ENCODE results near the gene RNF144A. TPM values are rescaled to one million over a fixed set of nuclear protein-coding genes. Genes with fewer than 3 reads are reported as not detected.
A peak's percentile ranks its signal among the peaks of the same experiment; 100 is the strongest.

The RNF144A gene
- total RNA-seq, 1 experiment from 2014 or later, result 0.21 TPM

DNA sequence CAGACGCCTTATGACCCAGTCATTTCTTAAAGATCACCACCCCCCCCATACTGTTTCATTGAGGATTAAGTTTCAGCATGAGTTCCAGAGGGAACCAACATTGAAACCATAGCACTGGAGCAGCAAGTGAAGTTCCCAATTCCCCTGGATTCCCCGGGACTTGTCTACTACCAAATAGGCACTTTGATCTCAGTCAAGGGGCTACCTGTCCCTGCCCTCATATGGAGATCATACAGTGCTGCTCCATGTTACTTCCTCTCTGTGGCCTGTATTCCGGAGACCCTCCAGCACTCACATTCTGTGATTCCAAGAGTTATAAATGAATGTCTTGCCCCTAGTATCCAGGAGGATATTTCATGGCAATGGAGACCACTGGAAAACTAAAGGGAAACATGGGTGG is 42.5 kb downstream of the RNF144A start:
- Mint-ChIP-seq H3K36me3 (ENCODE audit: insufficient read depth, unreplicated experiment) (no peaks in the 10 kb centered on the region), H3K4me1 (ENCODE audit: insufficient read depth, unreplicated experiment) (no peaks in the 10 kb centered on the region), H3K9me3 (ENCODE audit: unreplicated experiment) (no peaks in the 10 kb centered on the region), H3K27ac (ENCODE audit: low read depth, unreplicated experiment) (no peak overlapping the region), H3K4me3 (ENCODE audit: unreplicated experiment) (no peak overlapping the region), H3K27me3 (ENCODE audit: insufficient read depth, unreplicated experiment) (peaks cover 56% of the 10 kb centered on the region)
- intact Hi-C loops (cut with micrococcal nuclease), result no loop called here
- CTCF ChIA-PET, result interaction anchor here (0.6 kb wide), 1 partner anchor 1710 kb away, joined by 4 read pairs; no protein-coding TSS in a partner anchor
- no peak for DNase-seq (ENCODE audit: unreplicated experiment)
- TF ChIP-seq, protein P1, sequence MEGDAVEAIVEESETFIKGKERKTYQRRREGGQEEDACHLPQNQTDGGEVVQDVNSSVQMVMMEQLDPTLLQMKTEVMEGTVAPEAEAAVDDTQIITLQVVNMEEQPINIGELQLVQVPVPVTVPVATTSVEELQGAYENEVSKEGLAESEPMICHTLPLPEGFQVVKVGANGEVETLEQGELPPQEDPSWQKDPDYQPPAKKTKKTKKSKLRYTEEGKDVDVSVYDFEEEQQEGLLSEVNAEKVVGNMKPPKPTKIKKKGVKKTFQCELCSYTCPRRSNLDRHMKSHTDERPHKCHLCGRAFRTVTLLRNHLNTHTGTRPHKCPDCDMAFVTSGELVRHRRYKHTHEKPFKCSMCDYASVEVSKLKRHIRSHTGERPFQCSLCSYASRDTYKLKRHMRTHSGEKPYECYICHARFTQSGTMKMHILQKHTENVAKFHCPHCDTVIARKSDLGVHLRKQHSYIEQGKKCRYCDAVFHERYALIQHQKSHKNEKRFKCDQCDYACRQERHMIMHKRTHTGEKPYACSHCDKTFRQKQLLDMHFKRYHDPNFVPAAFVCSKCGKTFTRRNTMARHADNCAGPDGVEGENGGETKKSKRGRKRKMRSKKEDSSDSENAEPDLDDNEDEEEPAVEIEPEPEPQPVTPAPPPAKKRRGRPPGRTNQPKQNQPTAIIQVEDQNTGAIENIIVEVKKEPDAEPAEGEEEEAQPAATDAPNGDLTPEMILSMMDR (IDR thresholded peaks at IDR 0.05; ENCODE audit: unreplicated experiment), result no peak
- POLR2A ChIA-PET, result no interaction called here
- no TSS peak for BruUV-seq (replicated peaks)

DNA sequence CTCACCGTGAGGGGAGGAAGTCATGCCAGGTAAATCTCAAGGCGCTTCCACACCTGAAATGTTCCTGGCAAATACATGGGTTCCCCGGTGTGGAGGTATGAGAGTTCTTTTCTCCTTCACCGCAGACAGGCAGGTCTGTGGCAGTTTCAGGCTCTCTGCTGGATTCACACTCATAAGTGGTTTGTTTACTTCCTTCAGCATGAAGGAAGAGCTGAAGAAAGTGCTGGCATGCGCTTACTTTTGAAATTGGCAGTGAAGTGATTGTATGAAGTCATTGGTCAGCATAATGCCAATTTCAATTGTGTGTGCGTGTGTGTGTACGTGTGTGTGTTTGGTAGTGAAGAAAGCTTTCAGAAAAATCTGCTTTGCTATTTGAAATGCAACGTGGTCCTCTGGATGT is 43.4 kb downstream of the RNF144A start:
- Mint-ChIP-seq H3K4me1 (ENCODE audit: insufficient read depth, unreplicated experiment) (no peaks in the 10 kb centered on the region), H3K27ac (ENCODE audit: low read depth, unreplicated experiment) (no peak overlapping the region), H3K36me3 (ENCODE audit: insufficient read depth, unreplicated experiment) (no peaks in the 10 kb centered on the region), H3K27me3 (ENCODE audit: insufficient read depth, unreplicated experiment) (peaks cover 47% of the 10 kb centered on the region), H3K4me3 (ENCODE audit: unreplicated experiment) (no peak overlapping the region), H3K9me3 (ENCODE audit: unreplicated experiment) (no peaks in the 10 kb centered on the region)
- BruUV-seq (replicated peaks), result no TSS peak
- TF ChIP-seq, protein P1 (IDR thresholded peaks at IDR 0.05; ENCODE audit: unreplicated experiment), result no peak
- POLR2A ChIA-PET, result no interaction called here
- CTCF ChIA-PET, result interaction anchor here (0.6 kb wide), 1 partner anchor 76 kb away, joined by 4 read pairs; no protein-coding TSS in a partner anchor
- peak; percentile 26 for DNase-seq (ENCODE audit: unreplicated experiment)
- intact Hi-C loops (cut with micrococcal nuclease), result no loop called here

DNA sequence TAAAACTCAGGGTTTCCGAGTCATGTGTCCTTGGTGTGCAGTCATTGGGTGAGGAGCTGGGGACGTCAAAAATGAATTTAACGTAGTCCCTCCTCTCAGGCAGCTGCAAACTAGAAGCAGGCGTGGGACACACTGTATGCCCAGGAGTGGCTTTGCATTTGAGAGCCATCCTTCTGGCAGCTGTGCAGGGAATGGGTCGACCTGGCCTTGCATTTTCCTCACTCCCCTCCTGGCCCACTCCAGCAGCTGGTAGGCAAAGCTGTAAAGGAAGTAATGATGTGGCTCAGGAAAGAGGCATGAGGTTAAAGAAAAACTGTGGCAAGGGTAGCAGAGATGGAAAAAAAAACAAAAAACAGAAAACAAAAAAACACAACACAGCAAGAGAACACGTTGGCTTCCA is 46.5 kb downstream of the RNF144A start:
- no peak for DNase-seq (ENCODE audit: unreplicated experiment)
- Mint-ChIP-seq H3K36me3 (ENCODE audit: insufficient read depth, unreplicated experiment) (no peaks in the 10 kb centered on the region), H3K9me3 (ENCODE audit: unreplicated experiment) (no peaks in the 10 kb centered on the region), H3K27me3 (ENCODE audit: insufficient read depth, unreplicated experiment) (peaks cover 29% of the 10 kb centered on the region), H3K4me1 (ENCODE audit: insufficient read depth, unreplicated experiment) (no peaks in the 10 kb centered on the region), H3K4me3 (ENCODE audit: unreplicated experiment) (no peak overlapping the region), H3K27ac (ENCODE audit: low read depth, unreplicated experiment) (no peak overlapping the region)
- TF ChIP-seq, protein P1 (IDR thresholded peaks at IDR 0.05; ENCODE audit: unreplicated experiment), result no peak
- BruUV-seq (replicated peaks), result no TSS peak
- ChIA-PET POLR2A (no interaction called here), CTCF (no interaction called here)
- intact Hi-C loops (cut with micrococcal nuclease), result no loop called here

DNA sequence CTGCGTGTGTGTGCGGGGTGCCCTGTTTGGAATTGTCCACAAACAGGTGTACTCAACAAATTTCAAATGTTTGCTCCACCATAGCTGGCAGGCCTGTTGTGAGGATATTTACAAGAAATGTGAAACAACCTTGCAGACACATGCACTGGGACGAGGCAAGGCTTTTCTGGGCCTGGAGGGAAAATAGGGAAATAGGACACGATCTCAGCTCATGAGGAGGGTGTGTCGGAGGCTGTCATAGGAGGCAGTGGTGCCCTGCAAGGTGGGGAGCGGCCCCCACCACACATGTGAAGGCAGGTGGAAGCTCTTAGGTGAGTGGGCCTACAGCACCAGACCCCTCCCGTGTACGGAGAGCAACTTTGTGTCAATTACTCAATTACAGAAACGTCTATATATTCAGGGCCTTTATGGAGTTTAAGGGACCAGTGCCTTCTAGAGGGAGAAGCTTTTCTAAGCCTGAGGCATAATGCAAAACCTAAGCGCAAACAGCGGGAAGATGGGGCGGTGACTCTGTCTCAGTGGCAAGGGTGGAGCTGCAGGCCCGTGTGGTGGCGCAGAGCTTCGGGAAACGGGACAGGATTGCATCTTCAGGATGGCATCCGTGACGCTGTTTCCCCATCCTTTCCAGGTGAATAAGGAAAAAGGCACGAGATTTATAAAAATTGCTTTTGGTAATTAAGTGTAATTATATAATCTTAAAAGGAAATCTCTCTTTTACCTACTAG is 48.0 kb downstream of the RNF144A start:
- BruUV-seq (replicated peaks), result no TSS peak
- H3K4me1 Mint-ChIP-seq (ENCODE audit: insufficient read depth, unreplicated experiment), result no peaks in the 10 kb centered on the region
- TF ChIP-seq, protein P1 (IDR thresholded peaks at IDR 0.05; ENCODE audit: unreplicated experiment), result no peak
- no peak overlapping the region for H3K4me3 Mint-ChIP-seq (ENCODE audit: unreplicated experiment)
- POLR2A ChIA-PET, result no interaction called here
- intact Hi-C loops (cut with micrococcal nuclease), result no loop called here
- DNase-seq (ENCODE audit: unreplicated experiment), result no peak
- no peaks in the 10 kb centered on the region for H3K36me3 Mint-ChIP-seq (ENCODE audit: insufficient read depth, unreplicated experiment)
- H3K9me3 Mint-ChIP-seq (ENCODE audit: unreplicated experiment), result no peaks in the 10 kb centered on the region
- H3K27me3 Mint-ChIP-seq (ENCODE audit: insufficient read depth, unreplicated experiment), result peaks cover 20% of the 10 kb centered on the region
- CTCF ChIA-PET, result interaction anchor here (0.8 to 1.1 kb wide), 2 partner anchors 49 to 79 kb away, joined by 3 read pairs; no protein-coding TSS in a partner anchor
- H3K27ac Mint-ChIP-seq (ENCODE audit: low read depth, unreplicated experiment), result no peak overlapping the region

Measured in MCF 10A (cell line).